GM20000 (cell line): ENCODE results near the gene RSAD2.

ENCODE experiments used
- DNase-seq: peaks from one replicate; pipeline ENCODE4 v3.0.0; 2012; ENCODE audit warnings: low spot score
- TF ChIP-seq, protein P1 (sequence below): IDR thresholded peaks from 2 replicates; pipeline ENCODE4 v1.5.1; 2012; ENCODE audit warnings: mild to moderate bottlenecking, control low read depth; ENCODE audit errors: extremely low read depth, missing control alignments

Gene RSAD2, protein sequence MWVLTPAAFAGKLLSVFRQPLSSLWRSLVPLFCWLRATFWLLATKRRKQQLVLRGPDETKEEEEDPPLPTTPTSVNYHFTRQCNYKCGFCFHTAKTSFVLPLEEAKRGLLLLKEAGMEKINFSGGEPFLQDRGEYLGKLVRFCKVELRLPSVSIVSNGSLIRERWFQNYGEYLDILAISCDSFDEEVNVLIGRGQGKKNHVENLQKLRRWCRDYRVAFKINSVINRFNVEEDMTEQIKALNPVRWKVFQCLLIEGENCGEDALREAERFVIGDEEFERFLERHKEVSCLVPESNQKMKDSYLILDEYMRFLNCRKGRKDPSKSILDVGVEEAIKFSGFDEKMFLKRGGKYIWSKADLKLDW

DNA sequence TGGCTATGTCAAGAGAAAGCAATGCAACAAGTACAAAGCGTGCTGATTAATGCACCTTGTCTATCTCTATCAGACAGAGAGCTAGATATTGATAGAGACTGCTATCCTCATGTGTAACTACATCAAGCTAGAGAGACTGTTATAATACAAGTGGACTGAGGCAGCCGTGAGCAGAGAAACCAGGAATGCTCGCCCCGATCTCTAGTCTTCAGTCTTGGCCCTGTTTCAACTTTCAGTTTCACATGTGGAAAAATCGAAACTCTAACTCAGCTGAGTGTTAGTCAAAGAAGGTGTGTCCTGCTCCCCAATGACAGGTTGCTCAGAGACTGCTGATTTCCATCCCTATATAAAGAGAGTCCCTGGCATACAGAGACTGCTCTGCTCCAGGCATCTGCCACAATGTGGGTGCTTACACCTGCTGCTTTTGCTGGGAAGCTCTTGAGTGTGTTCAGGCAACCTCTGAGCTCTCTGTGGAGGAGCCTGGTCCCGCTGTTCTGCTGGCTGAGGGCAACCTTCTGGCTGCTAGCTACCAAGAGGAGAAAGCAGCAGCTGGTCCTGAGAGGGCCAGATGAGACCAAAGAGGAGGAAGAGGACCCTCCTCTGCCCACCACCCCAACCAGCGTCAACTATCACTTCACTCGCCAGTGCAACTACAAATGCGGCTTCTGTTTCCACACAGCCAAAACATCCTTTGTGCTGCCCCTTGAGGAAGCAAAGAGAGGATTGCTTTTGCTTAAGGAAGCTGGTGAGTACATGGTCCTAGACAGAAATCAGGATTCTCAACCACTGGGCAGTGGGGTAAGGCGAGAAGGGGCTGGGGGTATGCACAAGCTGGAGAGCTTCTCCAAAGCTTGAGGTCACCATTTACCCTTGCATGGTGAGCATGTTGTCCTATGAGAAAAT lies at the start of gene RSAD2:
TSS of gene RSAD2 (plus strand) at position 376 of the 903 bp plus-strand sequence. CDS start at position 400, 24 bp downstream.
- TF ChIP-seq, protein P1, sequence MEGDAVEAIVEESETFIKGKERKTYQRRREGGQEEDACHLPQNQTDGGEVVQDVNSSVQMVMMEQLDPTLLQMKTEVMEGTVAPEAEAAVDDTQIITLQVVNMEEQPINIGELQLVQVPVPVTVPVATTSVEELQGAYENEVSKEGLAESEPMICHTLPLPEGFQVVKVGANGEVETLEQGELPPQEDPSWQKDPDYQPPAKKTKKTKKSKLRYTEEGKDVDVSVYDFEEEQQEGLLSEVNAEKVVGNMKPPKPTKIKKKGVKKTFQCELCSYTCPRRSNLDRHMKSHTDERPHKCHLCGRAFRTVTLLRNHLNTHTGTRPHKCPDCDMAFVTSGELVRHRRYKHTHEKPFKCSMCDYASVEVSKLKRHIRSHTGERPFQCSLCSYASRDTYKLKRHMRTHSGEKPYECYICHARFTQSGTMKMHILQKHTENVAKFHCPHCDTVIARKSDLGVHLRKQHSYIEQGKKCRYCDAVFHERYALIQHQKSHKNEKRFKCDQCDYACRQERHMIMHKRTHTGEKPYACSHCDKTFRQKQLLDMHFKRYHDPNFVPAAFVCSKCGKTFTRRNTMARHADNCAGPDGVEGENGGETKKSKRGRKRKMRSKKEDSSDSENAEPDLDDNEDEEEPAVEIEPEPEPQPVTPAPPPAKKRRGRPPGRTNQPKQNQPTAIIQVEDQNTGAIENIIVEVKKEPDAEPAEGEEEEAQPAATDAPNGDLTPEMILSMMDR, result no peak
- no peak for DNase-seq

DNA sequence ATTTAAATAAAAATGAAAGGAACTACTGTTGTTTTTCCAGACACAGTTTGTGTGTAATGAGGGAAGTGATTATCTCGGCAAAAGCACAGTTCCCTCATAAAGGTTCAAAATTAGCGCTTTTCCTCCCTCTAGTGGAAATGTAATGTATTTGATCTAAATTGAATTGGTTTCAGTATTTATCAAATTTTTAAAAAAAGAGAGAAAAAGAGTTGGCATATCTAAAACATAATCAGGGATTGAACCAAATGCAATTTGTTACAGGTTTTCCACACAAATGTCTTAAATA lies 49.3 kb upstream of the RSAD2 start:
- no peak for DNase-seq

DNA sequence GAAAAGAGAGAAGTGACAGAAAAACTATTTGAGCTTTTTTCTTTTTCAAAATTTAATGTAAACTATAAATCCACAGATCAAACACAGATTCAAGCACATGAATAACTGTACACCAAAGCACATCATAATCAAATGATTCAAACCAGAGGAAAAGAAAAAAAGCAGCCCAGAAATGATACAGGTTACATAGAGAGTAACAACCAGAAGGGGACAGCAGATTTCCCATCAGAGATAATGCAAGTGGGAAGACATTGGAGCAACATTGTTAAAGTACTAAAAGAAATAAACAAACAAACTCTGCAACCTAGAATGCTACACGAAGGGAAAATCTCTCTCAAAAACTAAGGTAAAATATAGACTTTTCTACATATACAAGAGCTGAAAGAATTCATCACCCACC lies 46.3 kb upstream of the RSAD2 start:
- TF ChIP-seq, protein P1, result no peak
- DNase-seq, result no peak

More for the DNA sequence above, 49.3 kb upstream of the RSAD2 start:
- TF ChIP-seq, protein P1, result no peak

DNA sequence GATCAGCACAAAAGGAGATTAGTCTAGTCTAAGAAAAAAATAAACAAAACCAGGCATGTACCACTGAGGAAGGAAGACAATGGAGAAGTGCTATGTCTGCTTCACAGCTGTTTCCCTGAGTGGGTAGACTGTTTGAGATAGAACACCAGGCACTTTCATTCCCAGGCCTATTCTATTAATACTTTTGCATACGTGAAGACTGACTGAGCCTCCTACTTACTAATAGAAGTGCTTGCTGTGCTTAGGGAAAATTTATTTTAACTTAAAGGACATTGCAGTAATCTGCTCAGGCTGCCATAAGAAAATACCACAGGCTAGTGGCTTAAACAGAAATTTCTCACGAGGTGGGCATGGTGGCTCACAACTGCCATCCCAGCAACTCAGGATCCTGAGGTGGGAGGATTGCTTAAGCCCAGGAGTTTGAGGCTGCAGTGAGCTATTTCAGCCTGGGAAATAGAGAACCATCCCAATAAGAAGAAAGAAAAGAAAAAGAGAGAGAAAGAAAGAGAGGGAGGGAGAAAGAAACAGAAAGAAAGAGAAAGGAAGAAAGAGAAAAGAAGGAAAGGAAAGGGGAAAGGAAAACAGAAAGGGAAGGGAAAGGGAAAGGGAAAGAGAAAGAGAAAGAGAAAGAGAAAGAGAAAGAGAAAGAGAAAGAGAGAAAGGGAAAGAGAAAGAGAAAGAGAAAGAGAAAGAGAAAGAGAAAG lies 44.8 kb upstream of the RSAD2 start:
- DNase-seq, result no peak
- TF ChIP-seq, protein P1, result no peak

DNA sequence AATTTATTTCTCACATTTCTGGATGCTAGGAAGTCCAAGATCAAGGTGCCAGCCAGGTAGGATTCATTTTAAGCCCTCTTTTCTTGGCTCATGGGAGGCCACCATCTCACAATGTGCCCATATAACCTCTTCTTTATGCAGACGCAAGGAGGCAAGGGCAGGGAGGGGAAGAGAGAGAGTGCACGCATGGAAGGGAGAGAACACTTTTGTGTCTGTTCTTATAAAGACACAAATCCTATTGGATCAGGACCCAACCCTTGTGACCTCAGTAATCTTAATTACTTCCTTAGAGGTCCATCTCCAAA lies 44.3 kb upstream of the RSAD2 start:
- TF ChIP-seq, protein P1, result no peak
- DNase-seq, result no peak

DNA sequence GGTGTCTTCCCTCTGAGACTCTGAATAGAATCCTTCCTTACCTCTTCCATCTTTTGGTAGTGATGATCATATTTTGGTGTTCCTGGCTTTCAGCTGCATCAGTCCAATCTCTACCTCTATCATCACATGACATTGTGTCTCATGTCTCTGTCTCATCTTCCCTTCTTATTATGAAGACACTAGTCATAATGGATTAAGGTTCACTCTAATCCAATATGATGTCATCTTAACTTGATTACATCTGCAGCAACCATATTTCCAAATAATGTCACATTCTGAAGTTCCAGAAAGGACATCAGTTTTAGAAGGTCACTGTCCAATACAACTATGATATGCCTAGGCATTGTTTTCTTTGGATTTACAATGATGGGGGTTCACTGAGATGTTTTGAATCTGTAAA lies 43.4 kb upstream of the RSAD2 start:
- TF ChIP-seq, protein P1, result no peak
- no peak for DNase-seq

DNA sequence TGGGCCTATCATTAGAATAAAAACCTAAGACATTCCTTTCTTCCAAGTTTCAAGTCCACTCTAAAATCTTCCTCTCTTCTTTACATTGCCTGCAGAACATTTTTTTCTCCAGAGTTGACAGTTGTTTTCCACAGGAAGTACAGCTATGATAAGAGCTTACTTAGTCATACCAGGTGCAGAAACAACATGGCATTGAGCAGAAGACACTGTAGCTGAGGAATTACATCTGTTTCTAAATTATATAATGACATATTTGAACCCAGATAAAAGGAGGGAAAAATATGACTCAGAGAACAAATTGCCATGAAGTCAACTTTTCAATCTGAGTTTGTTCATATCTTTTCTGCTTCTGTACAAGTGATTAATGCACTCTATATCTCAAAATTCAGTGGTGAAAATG lies 42.1 kb upstream of the RSAD2 start:
- DNase-seq, result no peak
- TF ChIP-seq, protein P1, result no peak
